IMR-90 (cell line): ENCODE results near the gene HYPK. TPM values are rescaled to one million over a fixed set of nuclear protein-coding genes. Genes with fewer than 3 reads are reported as not detected.
A peak's percentile ranks its signal among the peaks of the same experiment; 100 is the strongest.

ENCODE experiments used
- ATAC-seq: fragments of 200-7000 bp; cut with Tn5 transposase; 2 replicates; pipeline ENCODE4 v1.9.1; 2020; ENCODE audit warnings: low read depth, mild to moderate bottlenecking, moderate library complexity
- BruUV-seq: library from RNA; stranded (reverse); fragments of 400-500 nt; replicated peaks from 2 replicates; lab custom pipeline; 2021; lab: Mats Ljungman, UMichigan
- CTCF ChIA-PET: fragments of 300-600 bp; formaldehyde crosslinking; extraction: SDS; loops from one replicate; lab custom pipeline; 2021; ENCODE audit warnings: antibody characterized with exemption; lab: Yijun Ruan, JAX
- POLR2A ChIA-PET: fragments of 300-600 bp; sonication (Branson Sonifier 250); formaldehyde crosslinking; loops from one replicate; lab custom pipeline; 2022; ENCODE audit warnings: antibody characterized with exemption; ENCODE audit not compliant: unreplicated experiment; lab: Charles Lee
- DNase-seq: peaks from one replicate; pipeline ENCODE4 v3.0.0; 2013
- H2AFZ ChIP-seq: replicated peaks from 2 replicates; pipeline ENCODE3; 2013; ENCODE audit warnings: low read length, mild to moderate bottlenecking; ENCODE audit not compliant: poor library complexity
- H2AK5ac ChIP-seq: 2 replicates; pipeline ENCODE4 v1.6.1; 2013; ENCODE audit warnings: low read depth, low read length, inconsistent platforms
- H2AK9ac ChIP-seq: replicated peaks from 2 replicates; pipeline ENCODE3; 2013; ENCODE audit warnings: mild to moderate bottlenecking, low read depth, low read length, moderate library complexity; ENCODE audit not compliant: poor library complexity
- H2BK120ac ChIP-seq: 2 replicates; pipeline ENCODE4 v1.6.1; 2013; ENCODE audit warnings: low read depth, low read length, inconsistent platforms
- H2BK15ac ChIP-seq: 3 replicates; pipeline ENCODE4 v1.6.1; 2013; ENCODE audit warnings: low read depth, low read length, inconsistent platforms
- H2BK20ac ChIP-seq: 2 replicates; pipeline ENCODE4 v1.6.1; 2013; ENCODE audit warnings: low read depth, mild to moderate bottlenecking, inconsistent platforms, low read length, moderate library complexity
- H2BK5ac ChIP-seq: 2 replicates; pipeline ENCODE4 v1.6.1; 2013; ENCODE audit warnings: mild to moderate bottlenecking, low read depth, low read length, inconsistent platforms; ENCODE audit not compliant: poor library complexity, severe bottlenecking
- H3K14ac ChIP-seq: replicated peaks from 2 replicates; pipeline ENCODE4 v1.6.1; 2013; ENCODE audit warnings: low read depth, low read length, inconsistent platforms
- H3K18ac ChIP-seq: 2 replicates; pipeline ENCODE4 v1.6.1; 2013; ENCODE audit warnings: low read depth, low read length, control low read depth
- H3K23ac ChIP-seq: 2 replicates; pipeline ENCODE4 v1.6.1; 2013; ENCODE audit warnings: low read depth, low read length, inconsistent platforms
- H3K27ac ChIP-seq: 2 replicates; pipeline ENCODE4 v1.5.1; 2013; ENCODE audit warnings: mild to moderate bottlenecking, control low read depth, low read length; ENCODE audit not compliant: insufficient read depth
- H3K27me3 ChIP-seq: 2 replicates; pipeline ENCODE4 v1.6.1; 2013; ENCODE audit warnings: low read length; ENCODE audit not compliant: control insufficient read depth, insufficient read depth
- H3K36me3 ChIP-seq: 2 replicates; pipeline ENCODE4 v1.6.1; 2013; ENCODE audit warnings: low read length, mixed read lengths; ENCODE audit not compliant: control insufficient read depth, insufficient read depth
- H3K4ac ChIP-seq: 2 replicates; pipeline ENCODE4 v1.6.1; 2013; ENCODE audit warnings: low read depth, low read length, inconsistent platforms
- H3K4me1 ChIP-seq: 2 replicates; pipeline ENCODE4 v1.6.1; 2013; ENCODE audit warnings: low read length, mixed read lengths; ENCODE audit not compliant: control insufficient read depth, insufficient read depth
- H3K4me2 ChIP-seq: 2 replicates; pipeline ENCODE4 v1.6.1; 2013; ENCODE audit warnings: low read depth, mild to moderate bottlenecking, control low read depth, low read length, moderate library complexity
- H3K4me3 ChIP-seq: 2 replicates; pipeline ENCODE4 v1.5.1; 2013; ENCODE audit warnings: low read depth, mild to moderate bottlenecking, control low read depth, low read length, moderate library complexity; ENCODE audit not compliant: insufficient read depth
- H3K56ac ChIP-seq: 2 replicates; pipeline ENCODE4 v1.6.1; 2013; ENCODE audit warnings: low read length, inconsistent platforms; ENCODE audit not compliant: insufficient read depth; ENCODE audit errors: extremely low read depth
- H3K79me1 ChIP-seq, 2 experiments: 2 replicates each; pipeline ENCODE4 v1.6.1; 2013; ENCODE audit warnings: low read length in 2 of 2, inconsistent platforms in 1 of 2, low read depth in 1 of 2
- H3K9ac ChIP-seq: 2 replicates; pipeline ENCODE4 v1.6.1; 2013; ENCODE audit warnings: low read depth, low read length, control low read depth
- H3K9me1 ChIP-seq: 2 replicates; pipeline ENCODE4 v1.6.1; 2013; ENCODE audit warnings: low read length, inconsistent platforms; ENCODE audit not compliant: insufficient read depth
- H3K9me3 ChIP-seq: 2 replicates; pipeline ENCODE4 v1.6.1; 2013; ENCODE audit warnings: low read length; ENCODE audit not compliant: control insufficient read depth, insufficient read depth
- H4K20me1 ChIP-seq: 2 replicates; pipeline ENCODE4 v1.6.1; 2013; ENCODE audit warnings: low read length, inconsistent platforms; ENCODE audit not compliant: insufficient read depth
- H4K5ac ChIP-seq: 2 replicates; pipeline ENCODE4 v1.6.1; 2013; ENCODE audit warnings: mild to moderate bottlenecking, low read depth, low read length, control low read depth
- H4K8ac ChIP-seq, 2 experiments: 2 replicates each; pipeline ENCODE4 v1.6.1; 2013; ENCODE audit warnings: low read depth in 2 of 2, low read length in 2 of 2, control low read depth in 1 of 2, inconsistent platforms in 1 of 2
- H4K91ac ChIP-seq: 2 replicates; pipeline ENCODE4 v1.6.1; 2013; ENCODE audit warnings: low read depth, low read length, inconsistent platforms; ENCODE audit not compliant: insufficient read depth
- CHD1 ChIP-seq: IDR thresholded peaks from 2 replicates; pipeline ENCODE4 v1.6.1; 2012; ENCODE audit warnings: low read depth, low read length, improper control_type of control experiment
- CTCF ChIP-seq: conservative IDR thresholded peaks from 2 replicates; pipeline ENCODE4 v1.5.1; 2012; ENCODE audit warnings: mild to moderate bottlenecking, low read depth, low read length, improper control_type of control experiment
- ELK1 ChIP-seq: fragments of 150-350 bp; IDR thresholded peaks from 2 replicates; pipeline ENCODE4 v1.6.1; 2016; ENCODE audit warnings: low read depth, mild to moderate bottlenecking, low read length, moderate library complexity, borderline replicate concordance
- MAZ ChIP-seq: IDR thresholded peaks from 2 replicates; pipeline ENCODE4 v1.6.1; 2012; ENCODE audit warnings: low read depth, mild to moderate bottlenecking, low read length, improper control_type of control experiment, moderate library complexity, borderline replicate concordance
- MXI1 ChIP-seq: IDR thresholded peaks from 2 replicates; pipeline ENCODE4 v1.6.1; 2012; ENCODE audit warnings: low read depth, mild to moderate bottlenecking, low read length, moderate library complexity, borderline replicate concordance
- NFE2L2 ChIP-seq: fragments of 150-350 bp; IDR thresholded peaks from 2 replicates; pipeline ENCODE4 v1.6.1; 2016; ENCODE audit warnings: low read depth, mild to moderate bottlenecking, low read length
- POLR2A ChIP-seq: IDR thresholded peaks from 2 replicates; pipeline ENCODE4 v1.6.1; 2012; ENCODE audit warnings: mild to moderate bottlenecking, low read depth, low read length
- RFX5 ChIP-seq: IDR thresholded peaks from 2 replicates; pipeline ENCODE4 v1.8.0; 2012; ENCODE audit warnings: low read depth, mild to moderate bottlenecking, low read length, moderate library complexity
- SMC3 ChIP-seq: fragments of 150-350 bp; IDR thresholded peaks from 2 replicates; pipeline ENCODE4 v1.6.1; 2016; ENCODE audit warnings: low read depth, mild to moderate bottlenecking, antibody characterized with exemption, low read length, moderate library complexity
- WGBS, 2 experiments: methylation state at CpG; one replicate each; pipeline versions ENCODE4 v1.1.5 to v1.1.7; 2013; ENCODE audit warnings: missing lambda C conversion rate in 2 of 2; ENCODE audit not compliant: insufficient read length in 1 of 2; ENCODE audit errors: extremely low coverage in 2 of 2; 5-methylcytosine and 5-hydroxymethylcytosine counted together
- dilution Hi-C: fragments of 300-500 bp; cut with HindIII; formaldehyde crosslinking; loops from one replicate; pipeline ENCODE4 v1.14.3; 2018; ENCODE audit warnings: low sequenced_read_pairs; ENCODE audit not compliant: unreplicated experiment
- in situ Hi-C: fragments of 300-500 bp; cut with MboI; formaldehyde crosslinking; loops from 3 replicates; pipeline ENCODE4 v1.14.3; 2019; ENCODE audit warnings: low sequenced_read_pairs, inconsistent platforms, mixed read lengths
- intact Hi-C: fragments of 100-400 bp; cut with micrococcal nuclease; formaldehyde crosslinking; loops from 2 replicates; pipeline ENCODE4 v1.10.0; 2022
- polyA plus RNA-seq, 3 experiments: library from polyadenylated mRNA; depleted of rRNA; stranded (reverse); fragments of >200 nt; gene quantifications; 2 replicates each; pipeline ENCODE4 v1.2.3, GENCODE V29; 2012; ENCODE audit warnings: low replicate concordance in 1 of 3
- total RNA-seq: library from RNA; depleted of rRNA; stranded (reverse); fragments of >200 nt; gene quantifications from 2 replicates; pipeline ENCODE4 v1.2.3, GENCODE V29; 2012

The HYPK gene
- total and polyA plus RNA-seq, 2 of the 4 experiments (the other 2 are of a cell fraction): 1.4 to 9.1 TPM

- TF ChIP-seq MAZ: peak; percentile 17; the same call in 1 of the 2 replicates
- TF ChIP-seq RFX5: no peak
Measured at GRCh38 chr15:43826508-43827341, 26.3 kb downstream of the HYPK start, which contains the start of gene WDR76 (continued).

- Histone ChIP-seq H3K23ac (peak overlapping the region; percentile 73), H2BK5ac (no peak overlapping the region), H3K9ac (peak overlapping the region; percentile 39; the same call in 1 of the 2 replicates), H3K9me3 (no peaks in the 10 kb centered on the region), H2AFZ (peak overlapping the region; percentile 38), H3K27ac (0 out of 2 replicates have a peak overlapping the region, but pooled peaks have one; percentile 8), H3K14ac (peak overlapping the region; percentile 27), H2BK120ac (no peak overlapping the region), H3K36me3 (no peaks in the 10 kb centered on the region), H2BK20ac (peak overlapping the region; percentile 10; the same call in 1 of the 2 replicates), H3K4me2 (peak overlapping the region; percentile 92), H3K4me1 (peaks cover 2% of the 10 kb centered on the region; the same call in 1 of the 2 replicates), H3K56ac (0 out of 2 replicates have a peak overlapping the region, but pooled peaks have one; percentile 12), H4K91ac (no peak overlapping the region), H3K4me3 (peak overlapping the region; percentile 24; the same call in 1 of the 2 replicates), H3K27me3 (no peaks in the 10 kb centered on the region), H2BK15ac (no peak overlapping the region), H4K20me1 (no peaks in the 10 kb centered on the region), H2AK9ac (no peak overlapping the region), H3K79me1 (peaks cover 6 to 53% of the 10 kb centered on the region in 2 experiments; a peak in 3 of 4 replicates), H3K9me1 (peaks cover 5% of the 10 kb centered on the region; the same call in 1 of the 2 replicates), H4K5ac (peak overlapping the region; percentile 9), H4K8ac (peak overlapping the region in 1 of 2 experiments; percentile 55; a peak in 2 of 4 replicates), H3K18ac (peak overlapping the region; percentile 55; the same call in 1 of the 2 replicates), H2AK5ac (no peak overlapping the region), H3K4ac (peak overlapping the region; percentile 6; the same call in 1 of the 2 replicates)
- WGBS, 2 experiments: no CpG with 5 or more reads among the region's 6 CpGs
- no TSS peak for BruUV-seq
- intact Hi-C loops (no loop called here), dilution Hi-C loops (no loop called here), in situ Hi-C loops (no loop called here)
- ChIA-PET CTCF (no interaction called here), POLR2A (no interaction called here)
- ATAC-seq (no peak), DNase-seq (peak; percentile 19)
- TF ChIP-seq CHD1 (no peak), RFX5 (no peak), MXI1 (no peak), ELK1 (no peak), CTCF (no peak), SMC3 (no peak), NFE2L2 (no peak), POLR2A (no peak)
Measured at GRCh38 chr15:43828061-43828657, 27.8 kb downstream of the HYPK start.
